Measurements from ENCODE around the gene GBP7.

Gene GBP7

DNA sequence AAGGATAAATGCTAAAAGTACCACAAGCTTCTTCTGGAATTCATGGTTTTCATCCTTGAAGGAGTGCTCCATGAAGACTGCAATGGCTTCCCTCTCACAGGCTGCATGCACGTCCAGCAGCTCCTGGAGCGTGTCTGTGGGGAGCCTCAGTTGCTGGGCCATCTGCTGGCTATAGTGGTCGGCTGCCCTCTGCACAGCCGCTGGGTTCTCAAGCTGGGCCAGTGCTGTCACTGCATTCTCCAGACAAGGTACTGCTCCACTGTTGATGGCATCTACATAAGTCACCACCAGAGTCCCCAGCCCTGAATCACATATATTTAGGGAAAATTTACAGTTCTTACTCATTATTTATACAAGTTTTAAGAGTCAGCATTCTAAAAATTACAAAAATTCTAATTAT, 14.2 kb upstream of the GBP7 start:
- H3K9me3 Mint-ChIP-seq: no peaks in the 10 kb centered on the region
- peaks cover 48% of the 10 kb centered on the region for H3K36me3 Mint-ChIP-seq
- no peak for ATAC-seq
- peaks cover 2% of the 10 kb centered on the region for H3K4me1 Mint-ChIP-seq
- H3K27ac Mint-ChIP-seq: no peak overlapping the region
- no peaks in the 10 kb centered on the region for H3K27me3 Mint-ChIP-seq
- no peak overlapping the region for H3K4me3 Mint-ChIP-seq

- Mint-ChIP-seq H3K9me3 (no peaks in the 10 kb centered on the region), H3K27ac (no peak overlapping the region), H3K36me3 (peaks cover 35% of the 10 kb centered on the region), H3K4me3 (no peak overlapping the region), H3K27me3 (no peaks in the 10 kb centered on the region), H3K4me1 (no peaks in the 10 kb centered on the region)
- no peak for ATAC-seq
Observed at GRCh38 chr1:89179343-89179742, 3.5 kb upstream of the GBP7 start.

DNA sequence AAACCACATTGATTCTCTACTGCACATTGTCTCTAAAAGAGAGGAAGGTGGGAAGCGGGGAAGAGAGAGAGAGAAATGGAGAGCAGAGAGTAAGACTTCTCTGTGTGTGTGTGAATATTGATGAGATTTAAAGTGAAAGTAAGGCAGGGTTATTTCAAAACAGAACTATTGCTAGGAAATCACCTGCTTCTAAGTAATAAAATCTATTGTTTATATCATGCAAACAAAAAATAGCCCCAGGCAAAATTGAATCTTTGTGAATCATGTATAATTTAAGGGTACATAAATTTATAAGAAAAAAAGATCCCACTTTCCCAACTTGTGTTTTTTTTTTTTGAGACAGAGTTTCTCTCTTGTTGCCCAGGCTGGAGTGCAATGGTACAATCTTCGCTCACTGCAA, 1.2 kb upstream of the GBP7 start:
- Mint-ChIP-seq H3K4me3 (no peak overlapping the region), H3K4me1 (no peaks in the 10 kb centered on the region), H3K27me3 (no peaks in the 10 kb centered on the region), H3K27ac (no peak overlapping the region), H3K36me3 (peaks cover 11% of the 10 kb centered on the region), H3K9me3 (peaks cover 2% of the 10 kb centered on the region)
- no peak for ATAC-seq

DNA sequence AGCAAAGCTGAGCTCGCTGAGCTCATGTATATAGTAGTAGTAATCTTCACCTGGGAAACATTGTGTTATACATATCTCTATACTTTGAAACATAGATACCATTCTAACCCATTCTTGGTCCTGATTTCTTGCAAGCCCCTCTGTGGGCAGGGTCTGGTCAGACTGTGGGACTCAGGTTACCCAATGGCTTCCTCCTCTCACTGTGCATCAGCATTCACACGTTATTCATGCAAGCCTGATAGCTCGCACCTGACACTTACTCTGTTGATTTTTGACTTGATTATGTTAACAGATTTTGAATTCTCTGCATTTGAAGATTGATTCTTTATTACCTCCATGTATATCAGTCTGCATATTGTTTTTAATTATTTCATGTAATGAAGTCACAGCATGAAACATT, 1.3 kb downstream of the GBP7 start:
- H3K36me3 Mint-ChIP-seq: no peaks in the 10 kb centered on the region
- no peak overlapping the region for H3K27ac Mint-ChIP-seq
- peaks cover 7% of the 10 kb centered on the region for H3K4me1 Mint-ChIP-seq
- H3K9me3 Mint-ChIP-seq: peaks cover 2% of the 10 kb centered on the region
- H3K27me3 Mint-ChIP-seq: no peaks in the 10 kb centered on the region
- no peak for ATAC-seq
- no peak overlapping the region for H3K4me3 Mint-ChIP-seq

- Mint-ChIP-seq H3K9me3 (peaks cover 2% of the 10 kb centered on the region), H3K27ac (no peak overlapping the region), H3K27me3 (no peaks in the 10 kb centered on the region), H3K36me3 (no peaks in the 10 kb centered on the region), H3K4me3 (no peak overlapping the region), H3K4me1 (peaks cover 7% of the 10 kb centered on the region)
- ATAC-seq: no peak
Observed at GRCh38 chr1:89172468-89173143, 3.2 kb downstream of the GBP7 start.

DNA sequence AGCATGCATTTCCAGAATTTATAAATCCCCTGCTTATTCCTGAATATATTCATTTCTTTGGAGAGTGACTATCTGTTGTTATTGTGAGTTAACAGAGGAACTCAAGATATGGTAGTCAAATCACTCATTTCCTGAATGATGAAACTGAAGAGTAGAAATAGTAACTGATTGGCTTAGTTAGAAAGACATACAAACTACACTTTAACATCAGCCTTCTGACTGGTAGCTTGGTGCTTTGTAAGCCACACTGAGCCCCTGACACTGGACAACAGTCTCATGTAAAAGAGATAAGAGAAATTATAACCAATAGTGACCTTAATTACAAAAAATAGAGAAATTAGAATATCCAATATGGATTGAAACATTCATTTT, 4.8 kb downstream of the GBP7 start:
- Mint-ChIP-seq H3K9me3 (peaks cover 2% of the 10 kb centered on the region), H3K36me3 (no peaks in the 10 kb centered on the region), H3K27me3 (no peaks in the 10 kb centered on the region), H3K27ac (no peak overlapping the region), H3K4me3 (no peak overlapping the region), H3K4me1 (peaks cover 13% of the 10 kb centered on the region)
- no peak for ATAC-seq

DNA sequence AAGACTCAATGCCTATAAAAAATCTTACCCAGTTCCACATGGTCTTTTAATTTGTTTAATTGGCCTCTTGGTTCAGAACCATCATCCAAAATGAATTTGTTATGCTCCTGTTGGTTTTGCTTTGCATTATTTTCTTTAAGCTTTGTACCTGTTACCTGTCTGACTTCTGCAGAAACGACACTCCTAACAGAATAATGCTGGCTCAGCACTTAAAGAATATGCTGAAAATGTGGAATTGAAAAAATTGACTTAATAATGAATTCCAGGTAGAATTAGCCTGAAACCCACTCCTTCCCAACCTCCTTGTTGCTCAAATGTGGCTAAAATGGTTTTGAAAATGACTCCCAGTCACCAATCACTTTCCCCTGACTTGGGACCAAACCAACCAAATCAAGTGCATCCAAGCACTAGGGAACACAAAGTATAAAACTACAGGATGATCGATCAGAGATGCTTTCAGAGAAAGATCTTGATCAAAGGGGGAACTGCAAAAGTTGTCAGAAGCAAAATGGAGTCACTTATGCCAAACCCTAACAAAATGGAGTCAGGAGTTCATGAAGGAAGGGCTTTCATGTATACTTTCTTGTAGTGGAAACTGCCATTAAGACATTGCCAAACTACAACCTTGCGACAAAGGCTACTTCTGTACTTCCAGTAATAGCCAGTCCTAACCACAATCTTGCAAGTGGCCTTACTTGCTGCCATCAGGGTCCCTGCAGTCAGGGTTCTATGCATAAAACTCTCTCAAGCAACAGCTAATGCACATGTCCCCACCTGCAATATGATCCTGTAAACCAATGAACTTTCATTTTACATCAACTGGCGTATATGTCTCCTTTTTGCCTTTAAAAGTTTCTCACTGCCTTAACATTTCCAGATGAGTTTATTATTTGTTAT, 5.4 kb downstream of the GBP7 start:
- Mint-ChIP-seq H3K4me1 (peaks cover 13% of the 10 kb centered on the region), H3K27ac (no peak overlapping the region), H3K27me3 (no peaks in the 10 kb centered on the region), H3K4me3 (no peak overlapping the region), H3K9me3 (peaks cover 2% of the 10 kb centered on the region), H3K36me3 (no peaks in the 10 kb centered on the region)
- no peak for ATAC-seq

DNA sequence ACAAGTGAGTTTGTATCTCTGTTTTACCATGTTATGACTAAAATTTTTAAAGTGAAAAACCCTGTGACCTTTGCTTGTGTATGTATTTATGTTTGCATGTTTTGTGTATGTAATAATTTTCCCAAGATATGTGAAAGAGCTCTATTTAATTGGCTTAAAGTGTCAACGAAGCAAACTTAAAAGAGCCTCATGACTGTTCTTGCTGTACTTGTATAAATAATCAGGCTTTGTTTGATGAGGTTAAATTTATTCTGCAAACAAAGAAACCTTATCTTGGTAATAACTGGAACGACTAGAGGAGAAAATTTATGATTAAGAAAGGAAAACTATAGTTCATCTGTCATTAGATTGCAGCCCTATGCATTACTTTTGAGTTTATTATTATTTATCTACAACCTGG, 6.6 kb downstream of the GBP7 start:
- no peak overlapping the region for H3K4me3 Mint-ChIP-seq
- no peaks in the 10 kb centered on the region for H3K36me3 Mint-ChIP-seq
- no peaks in the 10 kb centered on the region for H3K27me3 Mint-ChIP-seq
- no peak for ATAC-seq
- peaks cover 13% of the 10 kb centered on the region for H3K4me1 Mint-ChIP-seq
- no peak overlapping the region for H3K27ac Mint-ChIP-seq
- peaks cover 2% of the 10 kb centered on the region for H3K9me3 Mint-ChIP-seq

GRCh38 chr1:89167590-89168230, 8.1 kb downstream of the GBP7 start:
- ATAC-seq: no peak
- Mint-ChIP-seq H3K4me1 (peaks cover 13% of the 10 kb centered on the region), H3K27me3 (no peaks in the 10 kb centered on the region), H3K27ac (no peak overlapping the region), H3K36me3 (no peaks in the 10 kb centered on the region), H3K9me3 (peaks cover 2% of the 10 kb centered on the region), H3K4me3 (no peak overlapping the region)

DNA sequence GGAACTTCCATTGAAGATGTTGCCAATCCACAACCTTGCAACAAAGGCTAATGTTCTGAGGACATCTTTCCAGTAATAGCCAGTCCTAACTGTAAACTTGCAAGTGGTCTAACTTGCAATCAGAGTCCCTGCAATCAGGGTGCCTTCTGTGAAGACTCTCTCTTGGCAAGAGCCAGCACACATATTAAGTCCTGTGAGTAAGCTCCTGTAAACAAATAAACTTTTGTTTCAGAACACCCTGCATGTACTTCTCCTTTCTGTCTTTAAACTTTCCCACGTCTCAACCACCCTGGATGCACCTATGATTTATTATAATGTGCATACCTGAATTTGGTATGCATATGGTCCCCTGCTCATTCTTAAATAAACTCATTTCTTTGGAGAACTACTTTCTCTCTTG, 9.1 kb downstream of the GBP7 start:
- no peaks in the 10 kb centered on the region for H3K9me3 Mint-ChIP-seq

GRCh38 chr1:89165811-89166210, 10.0 kb downstream of the GBP7 start:
- Mint-ChIP-seq H3K4me1 (peaks cover 7% of the 10 kb centered on the region), H3K9me3 (peaks cover 2% of the 10 kb centered on the region), H3K27ac (no peak overlapping the region), H3K27me3 (no peaks in the 10 kb centered on the region), H3K4me3 (no peak overlapping the region), H3K36me3 (no peaks in the 10 kb centered on the region)
- ATAC-seq: no peak

More for the DNA sequence above, 9.1 kb downstream of the GBP7 start:
- H3K4me1 Mint-ChIP-seq: peaks cover 13% of the 10 kb centered on the region
- no peaks in the 10 kb centered on the region for H3K27me3 Mint-ChIP-seq
- H3K27ac Mint-ChIP-seq: no peak overlapping the region
- H3K36me3 Mint-ChIP-seq: no peaks in the 10 kb centered on the region
- ATAC-seq: no peak
- H3K4me3 Mint-ChIP-seq: no peak overlapping the region

- peaks cover 5% of the 10 kb centered on the region for H3K36me3 Mint-ChIP-seq
- H3K27ac Mint-ChIP-seq: no peak overlapping the region
- H3K4me3 Mint-ChIP-seq: no peak overlapping the region
- no peak for ATAC-seq
- no peaks in the 10 kb centered on the region for H3K27me3 Mint-ChIP-seq
- H3K9me3 Mint-ChIP-seq: peaks cover 3% of the 10 kb centered on the region
- H3K4me1 Mint-ChIP-seq: peaks cover 5% of the 10 kb centered on the region
Observed at GRCh38 chr1:89151047-89151446, 24.8 kb downstream of the GBP7 start.

GRCh38 chr1:89149976-89150375, 25.8 kb downstream of the GBP7 start:
- peaks cover 7% of the 10 kb centered on the region for H3K4me1 Mint-ChIP-seq
- ATAC-seq: no peak
- no peaks in the 10 kb centered on the region for H3K9me3 Mint-ChIP-seq
- no peak overlapping the region for H3K4me3 Mint-ChIP-seq
- no peak overlapping the region for H3K27ac Mint-ChIP-seq
- no peaks in the 10 kb centered on the region for H3K36me3 Mint-ChIP-seq
- no peaks in the 10 kb centered on the region for H3K27me3 Mint-ChIP-seq

DNA sequence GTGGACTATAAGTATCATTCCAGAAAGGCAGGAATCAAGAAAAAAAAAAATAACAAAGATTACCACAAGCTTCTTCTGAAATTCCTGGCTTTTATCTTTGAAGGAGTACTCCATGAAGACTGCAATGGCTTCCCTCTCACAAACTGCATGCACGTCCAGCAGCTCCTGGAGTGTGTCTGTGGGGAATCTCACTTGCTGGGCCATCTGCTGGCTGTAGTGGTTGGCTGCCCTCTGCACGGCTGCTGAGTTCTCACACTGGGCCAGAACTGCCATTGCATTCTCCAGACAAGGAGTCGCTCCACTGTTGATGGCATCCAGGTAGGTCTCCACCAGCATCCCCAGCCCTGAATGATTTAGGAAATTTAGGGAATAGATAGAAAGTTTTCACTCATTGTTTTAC, 26.6 kb downstream of the GBP7 start:
- Mint-ChIP-seq H3K36me3 (no peaks in the 10 kb centered on the region), H3K27ac (no peak overlapping the region), H3K9me3 (no peaks in the 10 kb centered on the region), H3K27me3 (no peaks in the 10 kb centered on the region), H3K4me1 (peaks cover 7% of the 10 kb centered on the region), H3K4me3 (no peak overlapping the region)
- no peak for ATAC-seq

GRCh38 chr1:89147678-89148658, 27.8 kb downstream of the GBP7 start:
- Mint-ChIP-seq H3K9me3 (no peaks in the 10 kb centered on the region), H3K4me1 (peaks cover 7% of the 10 kb centered on the region), H3K4me3 (no peak overlapping the region), H3K27me3 (no peaks in the 10 kb centered on the region), H3K27ac (no peak overlapping the region), H3K36me3 (no peaks in the 10 kb centered on the region)
- no peak for ATAC-seq
